Measurements from ENCODE around the gene MEGF8.

Gene MEGF8

DNA sequence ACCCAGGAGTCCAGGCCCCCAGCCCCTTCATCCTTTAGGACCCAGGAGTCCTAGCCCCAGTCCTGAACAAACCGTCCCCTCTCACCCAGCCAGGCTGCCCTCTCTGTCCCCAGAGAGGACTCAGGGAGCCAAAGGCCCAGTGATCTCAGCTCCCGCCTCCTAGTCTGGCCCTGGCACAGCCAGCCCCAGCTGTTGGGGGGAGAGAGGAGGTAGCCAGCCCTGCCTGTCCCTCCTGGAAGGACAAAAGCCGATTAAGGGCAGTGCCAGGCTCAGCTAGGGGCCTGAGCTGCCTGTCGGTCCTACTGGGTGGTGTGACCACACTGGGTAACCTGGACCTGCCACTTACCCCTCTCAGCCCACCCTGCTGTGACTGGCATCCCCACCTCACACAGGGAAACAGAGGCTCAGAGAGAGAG is 87.2 kb downstream of the MEGF8 start:
- no peak for DNase-seq (ENCODE audit: low read depth in 2 of 2)

DNA sequence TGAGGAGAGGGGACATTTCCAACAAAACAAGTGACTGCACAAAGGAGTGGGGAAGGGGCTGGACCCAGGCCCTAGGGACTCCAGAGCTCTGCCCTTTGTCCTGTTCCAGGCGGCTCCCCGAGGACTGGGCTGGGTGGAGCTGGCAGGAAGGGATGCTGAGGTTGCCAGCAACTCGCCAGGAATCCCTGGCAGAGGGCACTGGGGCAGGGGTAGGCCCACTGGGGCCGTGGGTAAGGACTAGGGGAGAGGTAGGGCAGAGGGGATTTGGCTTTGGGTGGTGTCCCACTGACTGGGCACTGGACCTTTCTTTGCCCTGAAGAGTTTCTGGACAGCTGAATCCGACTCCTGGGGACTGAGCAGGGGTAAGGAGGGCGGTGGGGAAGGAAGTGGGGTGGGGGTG is 93.9 kb downstream of the MEGF8 start:
- DNase-seq (ENCODE audit: low read depth in 2 of 2), result no peak

DNA sequence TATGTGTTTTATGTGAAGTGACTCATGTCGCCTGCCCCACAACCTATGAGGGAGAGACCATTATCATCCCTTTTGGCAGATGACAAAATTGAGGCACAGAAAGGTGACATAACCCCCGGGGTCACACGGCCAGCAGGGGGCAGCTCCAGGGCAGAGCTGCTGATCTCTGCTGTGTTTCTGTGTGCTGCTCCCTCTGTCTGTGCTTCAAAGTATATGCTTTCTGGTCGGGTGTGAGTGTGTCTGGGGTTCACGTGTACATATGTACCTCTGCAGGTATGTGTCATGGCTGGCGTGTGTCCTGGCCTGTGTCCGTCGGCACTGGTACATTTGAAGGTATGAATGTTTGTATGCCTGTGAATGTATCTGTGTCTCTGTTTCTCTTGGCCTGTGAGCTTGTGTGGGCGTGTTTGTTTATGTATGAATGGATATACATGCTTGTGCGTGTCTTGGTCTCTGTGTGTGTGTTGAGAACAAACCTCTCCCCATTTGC is 94.7 kb downstream of the MEGF8 start:
- DNase-seq (ENCODE audit: low read depth in 2 of 2), result peak; percentile 72 to 76

DNA sequence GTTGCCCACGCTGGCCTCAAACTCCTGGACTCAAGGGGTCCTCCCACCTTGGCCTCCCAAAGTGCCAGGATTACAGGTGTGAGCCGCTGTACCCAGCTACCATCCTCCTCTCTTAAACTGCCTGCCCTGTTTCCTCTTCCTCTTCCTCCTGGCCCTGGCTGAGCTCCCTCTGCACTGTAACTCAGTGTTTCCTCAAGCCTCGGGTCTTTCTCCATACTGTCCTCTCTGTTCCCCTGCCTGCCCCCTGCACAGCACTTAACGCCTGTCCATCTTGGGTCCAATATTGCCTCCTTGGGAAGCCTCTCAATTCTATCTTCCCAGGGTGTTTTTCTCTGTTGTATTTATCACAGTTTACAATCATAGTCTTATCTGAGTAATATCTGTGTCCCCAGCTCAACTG is 95.7 kb downstream of the MEGF8 start:
- no peak for DNase-seq (ENCODE audit: low read depth in 2 of 2)

DNA sequence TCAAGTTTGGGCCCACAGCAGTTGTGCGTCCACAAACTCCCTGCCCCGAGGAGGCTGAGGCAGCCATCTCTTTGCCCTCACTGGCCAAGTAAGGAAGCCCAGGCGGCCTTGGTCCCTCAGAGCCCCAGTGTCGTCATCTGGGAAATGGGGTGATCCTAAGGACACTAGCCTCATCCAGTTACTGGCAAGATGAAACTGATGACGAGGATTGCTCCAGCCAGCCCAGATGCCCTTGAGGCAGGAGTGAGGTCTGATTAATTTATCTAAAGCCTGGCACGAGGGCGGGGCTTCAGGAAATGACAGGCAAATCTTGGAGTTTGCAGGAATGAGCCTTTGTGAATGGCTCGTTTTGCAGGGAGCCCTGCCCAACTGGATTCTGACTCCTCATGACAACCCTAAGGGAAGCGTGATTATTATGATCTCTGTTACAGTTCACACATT is 96.2 kb downstream of the MEGF8 start:
- DNase-seq (ENCODE audit: low read depth in 2 of 2), result no peak

DNA sequence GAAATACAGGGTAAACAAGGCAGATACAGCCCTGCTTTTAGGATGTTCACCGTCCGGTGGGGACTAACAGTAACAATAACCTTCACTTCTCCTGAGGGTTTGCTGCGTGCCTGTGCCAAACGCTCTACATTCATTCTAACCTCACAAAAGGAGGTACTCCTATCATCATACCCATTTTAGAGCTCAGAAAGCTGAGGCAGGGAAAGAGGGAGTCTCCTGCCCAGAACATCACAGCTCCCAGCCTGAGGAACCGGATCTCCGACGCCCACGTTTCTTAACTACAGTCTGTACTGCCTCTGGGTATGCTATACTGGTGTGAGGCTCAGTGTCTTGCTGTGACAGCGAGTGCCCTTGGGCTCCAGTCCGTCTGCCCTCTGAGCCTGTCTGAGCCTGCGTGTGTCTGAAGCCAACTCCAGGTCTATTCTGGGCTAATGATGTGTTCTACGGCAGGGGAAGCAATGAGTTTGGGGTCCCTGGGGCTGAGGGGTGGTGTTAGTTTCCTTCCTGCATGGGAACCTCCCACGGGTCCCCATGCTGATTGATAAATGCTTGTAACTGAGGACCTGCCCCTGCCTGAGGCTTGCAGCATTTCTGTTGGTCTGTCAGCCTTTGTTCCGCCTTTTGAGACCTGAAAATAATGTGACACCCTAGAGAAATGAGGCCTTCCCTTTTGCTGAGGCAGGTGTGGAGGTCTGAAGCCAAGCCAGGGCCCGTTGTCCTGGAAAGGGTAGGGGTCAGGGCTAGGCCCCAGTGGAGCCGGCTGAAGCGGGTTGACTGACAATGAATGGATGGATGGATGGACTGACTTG is 96.9 kb downstream of the MEGF8 start:
- no peak for DNase-seq (ENCODE audit: low read depth in 2 of 2)

DNA sequence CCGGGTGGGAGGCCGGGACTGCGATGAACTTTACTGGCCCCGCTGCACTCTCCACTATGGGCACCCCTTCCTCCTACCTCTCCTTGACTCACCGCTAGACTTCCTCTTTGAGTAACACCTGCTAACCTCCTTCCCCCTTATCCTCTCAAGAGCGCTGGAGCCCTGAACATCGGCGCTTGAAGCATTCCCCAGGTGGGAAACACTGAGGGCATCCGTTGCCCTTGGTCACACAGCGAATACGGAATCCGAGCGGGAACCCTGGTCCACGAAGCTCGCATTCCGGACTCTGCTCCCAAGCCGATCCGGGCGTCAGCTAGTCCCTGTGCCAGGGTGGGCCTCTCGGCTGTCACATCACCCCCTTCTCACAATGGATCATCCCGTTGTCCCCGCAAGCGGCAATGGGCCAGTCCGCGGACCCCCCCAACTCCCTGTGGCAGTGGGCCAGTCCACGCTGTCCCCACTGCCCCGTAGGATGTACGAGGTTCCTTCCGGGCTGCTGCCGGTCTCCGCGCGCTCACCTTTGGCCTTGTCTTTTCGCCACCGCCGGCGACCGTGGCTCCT is 97.5 kb downstream of the MEGF8 start:
- DNase-seq (ENCODE audit: low read depth in 2 of 2), result peak; percentile 28 to 31

DNA sequence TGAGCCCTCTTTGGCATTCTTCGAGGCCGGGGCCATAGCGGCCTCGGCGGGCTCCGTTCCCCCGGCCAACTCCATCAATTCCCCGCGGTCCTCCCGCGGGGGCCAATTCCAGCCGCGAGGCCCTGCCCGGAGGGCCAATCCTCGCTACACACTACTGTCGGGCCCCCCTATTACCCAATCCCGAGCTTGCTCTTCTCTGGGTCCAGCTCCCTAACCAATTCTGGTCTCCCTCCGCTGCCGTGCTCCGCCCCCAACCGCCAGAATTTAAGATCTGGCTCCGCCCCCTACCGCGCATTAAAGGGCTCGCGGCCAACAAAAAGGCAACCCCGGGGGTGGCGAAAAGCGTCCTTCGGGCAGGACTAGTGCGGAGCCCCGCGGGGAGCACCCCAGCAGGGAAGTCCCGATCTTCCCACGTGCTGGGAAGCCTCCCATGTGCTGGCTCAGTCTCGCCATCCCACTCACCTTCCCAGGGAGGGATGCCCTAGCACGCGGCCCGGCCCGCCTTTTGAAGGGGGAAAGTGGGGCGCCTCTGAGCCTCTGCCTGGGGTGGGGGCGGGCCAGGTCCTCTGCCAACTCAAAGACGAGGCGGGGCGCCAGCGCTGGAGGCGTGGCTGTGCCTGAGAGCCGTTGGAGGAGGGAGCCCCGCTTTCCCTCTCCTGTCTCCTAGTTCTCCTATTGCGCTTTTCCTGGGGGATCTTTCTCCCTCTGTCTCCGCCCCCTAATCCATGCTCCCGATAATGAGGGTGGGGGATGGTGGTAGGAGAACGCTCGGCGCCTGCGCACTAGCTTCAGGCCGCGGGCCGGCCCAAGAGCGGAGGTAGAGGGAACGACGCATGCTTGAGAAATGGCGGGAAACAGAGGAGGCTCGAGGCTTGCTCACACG is 98.3 kb downstream of the MEGF8 start:
- DNase-seq (ENCODE audit: low read depth in 2 of 2), result peak; percentile 91

DNA sequence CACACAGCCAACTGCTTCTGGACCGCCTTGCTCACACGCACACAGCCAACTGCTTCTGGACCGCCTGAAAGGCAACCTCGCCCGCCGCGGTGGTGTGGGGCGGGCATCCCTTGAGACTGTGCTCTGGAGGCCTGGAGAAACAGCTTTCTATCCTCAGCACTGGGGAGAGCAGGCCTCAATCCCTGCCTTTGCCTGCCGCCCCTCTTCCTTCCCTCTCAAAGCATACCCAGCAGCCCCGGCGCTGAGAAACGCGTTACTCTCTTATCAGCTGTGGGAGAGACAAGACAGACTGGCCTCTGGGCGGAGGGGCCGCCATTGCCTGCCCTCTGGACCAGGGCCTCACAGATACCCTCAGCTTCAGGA is 98.9 kb downstream of the MEGF8 start:
- no peak for DNase-seq (ENCODE audit: low read depth in 2 of 2)

DNA sequence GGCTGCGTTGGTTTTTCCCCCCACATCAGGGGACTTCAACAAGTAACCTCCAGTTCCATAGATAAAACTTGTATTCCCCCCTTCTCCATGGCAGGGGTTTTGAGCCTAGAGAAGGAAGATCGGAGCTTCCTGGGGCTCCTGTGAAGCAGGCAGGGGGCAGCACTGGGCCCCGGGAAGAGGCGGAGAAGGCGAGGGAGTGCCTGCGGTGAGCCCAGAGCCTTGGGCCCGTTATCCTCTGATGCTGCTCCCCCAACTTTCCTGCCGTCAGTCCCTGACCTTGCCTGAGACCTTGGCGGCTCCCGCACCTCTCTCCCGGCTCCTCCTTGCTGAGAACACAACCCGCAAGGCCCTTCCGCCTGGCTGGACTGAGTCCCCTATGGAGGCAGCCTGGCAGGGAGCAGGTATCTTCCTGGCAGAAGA is 99.3 kb downstream of the MEGF8 start:
- DNase-seq (ENCODE audit: low read depth in 2 of 2), result no peak

DNA sequence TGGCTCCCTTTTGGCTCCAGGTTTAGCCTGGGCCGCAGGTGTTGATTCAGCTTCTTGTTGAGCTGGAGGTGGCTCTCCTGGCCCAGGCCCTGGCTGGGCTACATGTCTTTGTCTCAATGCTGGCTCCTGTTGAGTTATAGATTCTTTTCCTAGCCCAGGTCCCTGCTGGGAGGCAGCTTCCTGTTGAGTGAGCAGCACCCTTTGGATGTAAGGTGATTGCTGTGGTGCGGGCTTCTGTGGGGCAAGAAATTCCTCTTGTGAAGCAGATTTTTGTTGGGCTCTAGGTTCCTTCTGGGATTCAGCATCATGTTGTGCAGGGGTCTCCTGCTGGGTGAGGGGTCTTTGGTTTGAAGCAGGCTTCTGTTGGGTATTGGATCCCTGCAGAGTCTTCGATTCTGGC is 101.2 kb downstream of the MEGF8 start:
- DNase-seq (ENCODE audit: low read depth in 2 of 2), result no peak

DNA sequence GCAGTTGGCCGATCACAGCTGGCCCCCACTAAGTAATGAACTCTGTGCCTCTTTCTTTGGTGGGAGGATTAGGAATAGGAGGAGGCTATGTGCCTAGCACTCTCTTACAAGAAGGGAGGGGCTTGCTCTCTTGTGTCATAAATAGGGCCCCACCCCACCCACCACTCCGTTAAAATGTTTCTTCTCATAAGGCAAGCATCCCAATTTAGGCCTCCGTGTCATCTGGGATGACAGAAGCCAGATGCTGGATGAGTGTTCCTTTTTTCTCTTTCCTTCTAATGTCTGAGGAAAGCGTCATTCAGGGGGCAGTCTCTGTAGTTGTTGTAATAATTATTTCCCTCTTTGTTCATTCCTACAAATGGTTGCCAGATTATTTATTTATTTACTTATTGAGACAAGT is 101.9 kb downstream of the MEGF8 start, which contains the start of gene LIPE:
LIPE (minus strand) TSS at position 76 of the 400 bp plus-strand sequence. CDS start 239 bp downstream, outside the sequence.
- DNase-seq (ENCODE audit: low read depth in 2 of 2), result no peak
